GM12878 (cell line): ENCODE results near the gene ATP7B. TPM values are rescaled to one million over a fixed set of nuclear protein-coding genes. Genes with fewer than 3 reads are reported as not detected.

Source experiments
- ATAC-seq: fragments of 200-7000 bp; cut with Tn5 transposase; 3 replicates; pipeline ENCODE4 v1.9.1; 2020; ENCODE audit warnings: mild to moderate bottlenecking, moderate library complexity
- BruUV-seq: library from RNA; stranded (reverse); fragments of 400-500 nt; replicated peaks from 2 replicates; lab custom pipeline; 2021; lab: Mats Ljungman, UMichigan
- CTCF ChIA-PET: fragments of 300-600 bp; sonication (Branson Sonifier 250); formaldehyde crosslinking; extraction: SDS; loops from one replicate; lab custom pipeline; 2021; ENCODE audit warnings: inconsistent platforms; lab: Yijun Ruan, JAX
- POLR2A ChIA-PET: fragments of 350-600 bp; formaldehyde crosslinking; extraction: SDS; loops from one replicate; lab custom pipeline; 2021; ENCODE audit warnings: inconsistent platforms; lab: Charles Lee
- RAD21 ChIA-PET: fragments of 300-600 bp; sonication (Branson Sonifier 250); formaldehyde crosslinking; loops from one replicate; lab custom pipeline; 2023; ENCODE audit warnings: antibody characterized with exemption; ENCODE audit not compliant: unreplicated experiment; lab: Charles Lee
- SMC1A ChIA-PET: fragments of 300-600 bp; sonication (Branson Sonifier 250); formaldehyde crosslinking; loops from one replicate; lab custom pipeline; 2023; ENCODE audit not compliant: unreplicated experiment, uncharacterized antibody; lab: Charles Lee
- DNase-seq: peaks from one replicate; pipeline ENCODE4 v3.0.0-alpha.2; 2011; ENCODE audit warnings: low read depth, low spot score
- FAIRE-seq: peaks from 3 replicates; lab custom pipeline; 2011; peaks lifted over from hg19 to GRCh38; lab: Jason Lieb, UNC
- H2AFZ ChIP-seq: 2 replicates; pipeline ENCODE4 v1.6.0; 2011; ENCODE audit warnings: low read depth, low read length, control low read depth; ENCODE audit not compliant: control insufficient read depth
- H3K27ac ChIP-seq: 2 replicates; pipeline ENCODE4 v1.5.1; 2011; ENCODE audit warnings: control low read depth; ENCODE audit not compliant: control insufficient read depth, insufficient read depth
- H3K27me3 ChIP-seq, 2 experiments: replicated peaks in 1 of 2; 2 replicates each; pipeline versions ENCODE4 v1.6.0 to v1.6.1; 2011; ENCODE audit warnings: low read length in 1 of 2; ENCODE audit not compliant: control insufficient read depth in 2 of 2, insufficient read depth in 2 of 2
- H3K36me3 ChIP-seq, 2 experiments: 2 replicates each; pipeline ENCODE4 v1.5.1; 2011; ENCODE audit warnings: low read length in 1 of 2; ENCODE audit not compliant: control insufficient read depth in 2 of 2, insufficient read depth in 2 of 2
- H3K4me1 ChIP-seq: 2 replicates; pipeline ENCODE4 v1.6.1; 2011; ENCODE audit warnings: mild to moderate bottlenecking, low read length, moderate library complexity, mixed read lengths; ENCODE audit not compliant: control insufficient read depth, insufficient read depth
- H3K4me2 ChIP-seq: 2 replicates; pipeline ENCODE4 v1.6.0; 2011; ENCODE audit warnings: control low read depth; ENCODE audit not compliant: control insufficient read depth, insufficient read depth
- H3K4me3 ChIP-seq: fragments of 200-600 bp; sonication (generic); 2 replicates; pipeline ENCODE4 v1.5.1; 2016
- H3K79me2 ChIP-seq: 2 replicates; pipeline ENCODE4 v1.6.0; 2011; ENCODE audit warnings: low read length; ENCODE audit not compliant: control insufficient read depth, insufficient read depth
- H3K9ac ChIP-seq: 2 replicates; pipeline ENCODE4 v1.8.0; 2011; ENCODE audit warnings: low read length, control low read depth, mixed read lengths; ENCODE audit not compliant: control insufficient read depth, insufficient read depth
- H3K9me3 ChIP-seq: replicated peaks from 3 replicates; pipeline ENCODE4 v1.5.1; 2011; ENCODE audit warnings: mild to moderate bottlenecking, low read length; ENCODE audit not compliant: control insufficient read depth, insufficient read depth
- H4K20me1 ChIP-seq: 2 replicates; pipeline ENCODE4 v1.6.0; 2011; ENCODE audit not compliant: control insufficient read depth, insufficient read depth
- CBX5 ChIP-seq: sonication (generic); IDR thresholded peaks from 2 replicates; pipeline ENCODE4 v1.6.1; 2016; ENCODE audit warnings: low read depth, moderate library complexity, mild to moderate bottlenecking, inconsistent platforms
- EP300 ChIP-seq, 2 experiments: fragments of 150-350 bp in 1 of 2; IDR thresholded peaks; 2 replicates each; pipeline ENCODE4 v1.6.1; 2011 to 2012; ENCODE audit warnings: low read depth in 2 of 2, low read length in 2 of 2, borderline replicate concordance in 1 of 2, improper control_type of control experiment in 1 of 2, inconsistent platforms in 1 of 2; ENCODE audit not compliant: control insufficient read depth in 1 of 2
- FOXK2 ChIP-seq: fragments of 450-650 bp; IDR thresholded peaks from 2 replicates; pipeline ENCODE4 v1.6.1; 2017; ENCODE audit warnings: mild to moderate bottlenecking, moderate library complexity
- GABPA ChIP-seq: IDR thresholded peaks from 2 replicates; pipeline ENCODE4 v1.6.1; 2014; ENCODE audit warnings: antibody characterized with exemption, low read depth, mild to moderate bottlenecking, inconsistent platforms
- MTA3 ChIP-seq: IDR thresholded peaks from 2 replicates; pipeline ENCODE4 v1.6.1; 2012; ENCODE audit warnings: low read length, inconsistent platforms, borderline replicate concordance
- MYB ChIP-seq: fragments of 150-350 bp; IDR thresholded peaks from 2 replicates; pipeline ENCODE4 v1.6.1; 2014; ENCODE audit warnings: mild to moderate bottlenecking, low read depth, low read length, borderline replicate concordance
- NFYB ChIP-seq: IDR thresholded peaks from 2 replicates; pipeline ENCODE4 v1.6.1; 2011; ENCODE audit warnings: low read depth, mild to moderate bottlenecking, low read length, improper control_type of control experiment, moderate library complexity; ENCODE audit not compliant: insufficient read depth
- NRF1 ChIP-seq: conservative IDR thresholded peaks from 2 replicates; pipeline ENCODE4 v1.6.1; 2011; ENCODE audit warnings: mild to moderate bottlenecking, low read depth, low read length, improper control_type of control experiment
- POLR2A ChIP-seq: IDR thresholded peaks from 2 replicates; pipeline ENCODE4 v1.6.1; 2011; ENCODE audit warnings: low read depth, mild to moderate bottlenecking, low read length
- SIN3A ChIP-seq: IDR thresholded peaks from 2 replicates; pipeline ENCODE4 v1.6.1; 2012; ENCODE audit warnings: low read depth, low read length, improper control_type of control experiment
- SMAD5 ChIP-seq: IDR thresholded peaks from 2 replicates; pipeline ENCODE4 v1.6.1; 2016; ENCODE audit warnings: antibody characterized with exemption, low read depth
- STAT3 ChIP-seq: IDR thresholded peaks from 2 replicates; pipeline ENCODE4 v1.6.1; 2011; ENCODE audit warnings: low read depth, low read length, improper control_type of control experiment
- WGBS: methylation state at CpG from one replicate; pipeline ENCODE4 v1.1.6; 2016; ENCODE audit warnings: low lambda C conversion rate; ENCODE audit not compliant: insufficient replicate concordance, insufficient coverage; ENCODE audit errors: missing lambda C conversion rate; 5-methylcytosine and 5-hydroxymethylcytosine counted together
- in situ Hi-C: fragments of 300-500 bp; cut with MboI; formaldehyde crosslinking; loops from 9 replicates; pipeline ENCODE4 v1.14.3; 2018; ENCODE audit warnings: mixed read lengths
- intact Hi-C: fragments of 100-400 bp; cut with micrococcal nuclease; formaldehyde crosslinking; loops from one replicate; pipeline ENCODE4 v1.14.2; 2022; ENCODE audit not compliant: unreplicated experiment
- polyA plus RNA-seq, 11 experiments: library from polyadenylated mRNA; depleted of rRNA in 4 of 11; unstranded in 6 of 11; stranded (reverse) in 5 of 11; fragments of >200 nt; fragmentation: Nextera tagmentation in 4 of 11; fragmentation: Illumina TruSeq in 1 of 11; extraction: Ambion mirVana in 4 of 11; extraction: Trizol in 1 of 11; gene quantifications; 1 replicate in 1 of 11; 2 replicates in 10 of 11; pipeline versions ENCODE4 v1.2.1 to v1.2.3, GENCODE V29; 2011 to 2016; ENCODE audit warnings: inconsistent platforms in 2 of 11, missing spikeins in 2 of 11, low read depth in 1 of 11
- total RNA-seq, 4 experiments: library from RNA; depleted of rRNA in 3 of 4; stranded (reverse); fragments of >200 nt in 3 of 4; fragmentation: Illumina TruSeq in 1 of 4; extraction: Trizol in 1 of 4; gene quantifications; 2 replicates each; pipeline versions ENCODE4 v1.2.1 to v1.2.3, GENCODE V29; 2013 to 2021
- TF ChIP-seq, protein P1 (sequence below): IDR thresholded peaks from 2 replicates; pipeline ENCODE4 v1.6.1; 2011; ENCODE audit warnings: borderline replicate concordance, low read depth, mild to moderate bottlenecking, moderate library complexity, low read length; ENCODE audit not compliant: insufficient read depth, poor library complexity, severe bottlenecking

The ATP7B gene
- total and polyA plus RNA-seq, 10 of the 15 experiments (the other 5 are each of a cell fraction or from before 2014, with no cell fraction given): under 0.01 to 1.1 (median 0.06) TPM; not detected in 2

DNA sequence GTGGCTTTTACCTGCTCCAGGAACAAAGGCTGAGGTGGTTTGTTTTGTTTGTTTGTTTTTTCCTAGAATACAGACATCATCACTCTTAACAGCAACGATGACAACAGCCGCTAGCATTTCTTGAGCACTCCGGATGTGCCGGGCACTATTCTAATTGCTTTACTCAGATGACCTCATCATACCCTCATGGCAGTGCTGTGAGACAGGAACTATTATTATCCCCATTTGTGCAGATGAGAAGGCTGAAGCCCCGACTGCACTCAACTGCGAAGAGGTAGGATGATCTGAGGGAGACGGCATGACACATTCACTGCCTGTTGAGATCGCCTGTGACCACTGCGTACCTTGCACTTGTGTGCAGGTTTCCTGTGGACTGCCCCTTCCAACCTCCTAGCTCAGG, 83.0 kb downstream of the ATP7B start:
- POLR2A ChIA-PET: no interaction called here
- intact Hi-C loops: no loop called here
- H3K36me3 ChIP-seq: no peaks in the 10 kb centered on the region
- H3K4me1 ChIP-seq: no peaks in the 10 kb centered on the region
- no peaks in the 10 kb centered on the region for H3K79me2 ChIP-seq
- no peak overlapping the region for H3K4me3 ChIP-seq
- H3K27me3 ChIP-seq: peaks cover 3 to 7% of the 10 kb centered on the region in 2 experiments; a peak in 3 of 4 replicates
- no peaks in the 10 kb centered on the region for H3K9me3 ChIP-seq
- ATAC-seq (peak; percentile 52), FAIRE-seq (no peak), DNase-seq (no peak)
- no peaks in the 10 kb centered on the region; the same call in 1 of the 2 replicates for H4K20me1 ChIP-seq
- H2AFZ ChIP-seq: no peak overlapping the region
- in situ Hi-C loops: no loop called here
- 41% methylated on average over 9 of the region's 9 CpGs for WGBS
- H3K9ac ChIP-seq: no peak overlapping the region
- BruUV-seq: no TSS peak
- CTCF ChIA-PET: interaction anchor here (0.6 to 1.6 kb wide), 3 partner anchors 32 to 199 kb away, joined by 3 to 6 read pairs (median 4); no protein-coding TSS in a partner anchor
- SMC1A ChIA-PET: interaction anchor here (0.9 kb wide), 1 partner anchor 40 kb away, joined by 3 read pairs; no protein-coding TSS in a partner anchor
- no peak for TF ChIP-seq GABPA
- no peak for TF ChIP-seq SMAD5
- no peak for TF ChIP-seq STAT3
- no peak for TF ChIP-seq EP300 (IDR thresholded peaks at IDR 0.05; ENCODE audit: borderline replicate concordance in 1 of 2, control insufficient read depth in 1 of 2, low read depth in 2 of 2, low read length in 2 of 2)
- TF ChIP-seq NRF1: no peak
- TF ChIP-seq MYB: no peak
- TF ChIP-seq POLR2A: no peak
- no peak for TF ChIP-seq MTA3
- TF ChIP-seq, protein P1, sequence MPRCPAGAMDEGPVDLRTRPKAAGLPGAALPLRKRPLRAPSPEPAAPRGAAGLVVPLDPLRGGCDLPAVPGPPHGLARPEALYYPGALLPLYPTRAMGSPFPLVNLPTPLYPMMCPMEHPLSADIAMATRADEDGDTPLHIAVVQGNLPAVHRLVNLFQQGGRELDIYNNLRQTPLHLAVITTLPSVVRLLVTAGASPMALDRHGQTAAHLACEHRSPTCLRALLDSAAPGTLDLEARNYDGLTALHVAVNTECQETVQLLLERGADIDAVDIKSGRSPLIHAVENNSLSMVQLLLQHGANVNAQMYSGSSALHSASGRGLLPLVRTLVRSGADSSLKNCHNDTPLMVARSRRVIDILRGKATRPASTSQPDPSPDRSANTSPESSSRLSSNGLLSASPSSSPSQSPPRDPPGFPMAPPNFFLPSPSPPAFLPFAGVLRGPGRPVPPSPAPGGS: no peak
- no peak for TF ChIP-seq CBX5
- no peak for TF ChIP-seq SIN3A
- no peak for TF ChIP-seq FOXK2
- TF ChIP-seq NFYB: no peak
- H3K27ac ChIP-seq: no peak overlapping the region
- RAD21 ChIA-PET: no interaction called here
- no peak overlapping the region for H3K4me2 ChIP-seq
